Measurements from ENCODE around the gene SIRPD.

GRCh38 chr20:1489764-1490436, 67.6 kb downstream of the SIRPD start:
- TF ChIP-seq, protein P1, sequence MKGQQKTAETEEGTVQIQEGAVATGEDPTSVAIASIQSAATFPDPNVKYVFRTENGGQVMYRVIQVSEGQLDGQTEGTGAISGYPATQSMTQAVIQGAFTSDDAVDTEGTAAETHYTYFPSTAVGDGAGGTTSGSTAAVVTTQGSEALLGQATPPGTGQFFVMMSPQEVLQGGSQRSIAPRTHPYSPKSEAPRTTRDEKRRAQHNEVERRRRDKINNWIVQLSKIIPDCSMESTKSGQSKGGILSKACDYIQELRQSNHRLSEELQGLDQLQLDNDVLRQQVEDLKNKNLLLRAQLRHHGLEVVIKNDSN (IDR thresholded peaks at IDR 0.05), result no peak
- TF ChIP-seq EP300 (IDR thresholded peaks at IDR 0.05; ENCODE audit: borderline replicate concordance), result no peak
- TF ChIP-seq TAF1 (IDR thresholded peaks at IDR 0.05; ENCODE audit: low read depth), result no peak
- TF ChIP-seq CREB1 (IDR thresholded peaks at IDR 0.05; ENCODE audit: low read depth), result no peak
- TF ChIP-seq FOXM1 (IDR thresholded peaks at IDR 0.05; ENCODE audit: borderline replicate concordance, low read depth), result no peak
- no peak for TF ChIP-seq CEBPB (IDR thresholded peaks at IDR 0.05)
- TF ChIP-seq RAD21 (IDR thresholded peaks at IDR 0.05; ENCODE audit: low read depth), result no peak
- TF ChIP-seq YY1 (IDR thresholded peaks at IDR 0.05; ENCODE audit: low read depth), result no peak
- TF ChIP-seq, protein P2, sequence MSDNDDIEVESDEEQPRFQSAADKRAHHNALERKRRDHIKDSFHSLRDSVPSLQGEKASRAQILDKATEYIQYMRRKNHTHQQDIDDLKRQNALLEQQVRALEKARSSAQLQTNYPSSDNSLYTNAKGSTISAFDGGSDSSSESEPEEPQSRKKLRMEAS (IDR thresholded peaks at IDR 0.05), result no peak
- TF ChIP-seq ZBTB7A (IDR thresholded peaks at IDR 0.05; ENCODE audit: low read depth), result no peak

Data from Ishikawa (cell line).